ENCODE results near the gene MAP4K4. TPM values are rescaled to one million over a fixed set of nuclear protein-coding genes. Genes with fewer than 3 reads are reported as not detected.
A peak's percentile ranks its signal among the peaks of the same experiment; 100 is the strongest.

The MAP4K4 gene
- total and polyA plus RNA-seq, 2 donors from 2014 or later = 8.4 to 62.8 TPM

- no peak for TF ChIP-seq CTCF (IDR thresholded peaks at IDR 0.05; ENCODE audit: borderline replicate concordance, extremely low read depth, insufficient read depth)
- H3K4me1 ChIP-seq (ENCODE audit: control insufficient read depth in 2 of 3, insufficient read depth in 2 of 3, low read depth in 1 of 3, low read length in 3 of 3) = peaks cover 0 to 9% (median 0%) of the 10 kb centered on the region in 3 donors
- no peak overlapping the region for H3K27ac ChIP-seq (ENCODE audit: low read depth in 2 of 2, low read length in 2 of 2)
- intact Hi-C loops (cut with DNase I) = no loop called here
- peaks cover 10 to 25% (median 11%) of the 10 kb centered on the region in 3 donors for H3K36me3 ChIP-seq (ENCODE audit: control insufficient read depth in 2 of 3, insufficient read depth in 3 of 3, low read length in 3 of 3)
- H3K27me3 ChIP-seq (ENCODE audit: control insufficient read depth, insufficient read depth, low read length) = no peaks in the 10 kb centered on the region
- no peak for DNase-seq
- H3K9me3 ChIP-seq (ENCODE audit: control insufficient read depth in 2 of 3, insufficient read depth in 1 of 3, low read length in 3 of 3) = no peaks in the 10 kb centered on the region
- no peak overlapping the region for H3K9ac ChIP-seq (ENCODE audit: low read length in 3 of 3)
- no peak overlapping the region for H3K4me3 ChIP-seq (ENCODE audit: low read length in 3 of 3)
- no peak for FAIRE-seq
Measured at GRCh38 chr2:101841679-101842327, 144.3 kb downstream of the MAP4K4 start.

- DNase-seq (peak in 1 of 5 donors; percentile 7), FAIRE-seq (no peak)
- intact Hi-C loops (cut with DNase I) = no loop called here
- no peak overlapping the region for H3K9ac ChIP-seq (ENCODE audit: low read length in 3 of 3)
- H3K4me3 ChIP-seq (ENCODE audit: low read length in 3 of 3) = no peak overlapping the region
- no peaks in the 10 kb centered on the region for H3K9me3 ChIP-seq (ENCODE audit: control insufficient read depth in 2 of 3, insufficient read depth in 1 of 3, low read length in 3 of 3)
- no peaks in the 10 kb centered on the region for H3K27me3 ChIP-seq (ENCODE audit: control insufficient read depth, insufficient read depth, low read length)
- peaks cover 0 to 9% (median 0%) of the 10 kb centered on the region in 3 donors for H3K4me1 ChIP-seq (ENCODE audit: control insufficient read depth in 2 of 3, insufficient read depth in 2 of 3, low read depth in 1 of 3, low read length in 3 of 3)
- no peak for TF ChIP-seq CTCF (IDR thresholded peaks at IDR 0.05; ENCODE audit: borderline replicate concordance, extremely low read depth, insufficient read depth)
- peaks cover 11 to 25% (median 12%) of the 10 kb centered on the region in 3 donors for H3K36me3 ChIP-seq (ENCODE audit: control insufficient read depth in 2 of 3, insufficient read depth in 3 of 3, low read length in 3 of 3)
- no peak overlapping the region for H3K27ac ChIP-seq (ENCODE audit: low read depth in 2 of 2, low read length in 2 of 2)
Measured at GRCh38 chr2:101842471-101842870, 145.0 kb downstream of the MAP4K4 start.

- peaks cover 12 to 25% (median 12%) of the 10 kb centered on the region in 3 donors for H3K36me3 ChIP-seq (ENCODE audit: control insufficient read depth in 2 of 3, insufficient read depth in 3 of 3, low read length in 3 of 3)
- no peak for DNase-seq
- TF ChIP-seq CTCF (IDR thresholded peaks at IDR 0.05; ENCODE audit: borderline replicate concordance, extremely low read depth, insufficient read depth) = no peak
- no peaks in the 10 kb centered on the region for H3K27me3 ChIP-seq (ENCODE audit: control insufficient read depth, insufficient read depth, low read length)
- intact Hi-C loops (cut with DNase I) = no loop called here
- H3K9ac ChIP-seq (ENCODE audit: low read length in 3 of 3) = no peak overlapping the region
- FAIRE-seq = no peak
- H3K27ac ChIP-seq (ENCODE audit: low read depth in 2 of 2, low read length in 2 of 2) = no peak overlapping the region
- H3K4me1 ChIP-seq (ENCODE audit: control insufficient read depth in 2 of 3, insufficient read depth in 2 of 3, low read depth in 1 of 3, low read length in 3 of 3) = peaks cover 0 to 9% (median 0%) of the 10 kb centered on the region in 3 donors
- no peaks in the 10 kb centered on the region for H3K9me3 ChIP-seq (ENCODE audit: control insufficient read depth in 2 of 3, insufficient read depth in 1 of 3, low read length in 3 of 3)
- no peak overlapping the region for H3K4me3 ChIP-seq (ENCODE audit: low read length in 3 of 3)
Measured at GRCh38 chr2:101843048-101843447, 145.5 kb downstream of the MAP4K4 start.

All from kidney (tissue), 14 donors.